Measurements from ENCODE around the gene WNT9A. TPM values are rescaled to one million over a fixed set of nuclear protein-coding genes. Genes with fewer than 3 reads are reported as not detected.
A peak's percentile ranks its signal among the peaks of the same experiment; 100 is the strongest.

The WNT9A gene
- total and polyA plus RNA-seq, 4 donors, result 0.03 to 0.08 TPM; not detected in 2

- WGBS, result 78% methylated on average over 8 of the region's 8 CpGs
- H3K4me1 ChIP-seq (ENCODE audit: control insufficient read depth in 4 of 4, insufficient read depth in 4 of 4, low read length in 3 of 4), result peaks cover 0 to 20% (median 9%) of the 10 kb centered on the region in 4 donors
- H3K27me3 ChIP-seq (ENCODE audit: control insufficient read depth in 4 of 4, insufficient read depth in 4 of 4, low read length in 3 of 4), result peaks cover 0 to 9% (median 2%) of the 10 kb centered on the region in 4 donors
- H3K36me3 ChIP-seq (ENCODE audit: control insufficient read depth in 4 of 4, insufficient read depth in 3 of 4, low read depth in 1 of 4, low read length in 3 of 4), result no peaks in the 10 kb centered on the region
- no peak overlapping the region for H3K4me3 ChIP-seq (ENCODE audit: low read depth in 1 of 3, low read length in 3 of 3)
- peaks cover 0 to 3% (median 3%) of the 10 kb centered on the region in 4 donors for H3K9me3 ChIP-seq (ENCODE audit: control insufficient read depth in 4 of 4, low read length in 3 of 4)
- TF ChIP-seq YY1 (IDR thresholded peaks at IDR 0.05) (no peak), GABPA (IDR thresholded peaks at IDR 0.05 in 1 of 2, conservative IDR thresholded peaks at IDR 0.05 in 1 of 2) (no peak), FOXA2 (IDR thresholded peaks at IDR 0.05) (no peak), SP1 (IDR thresholded peaks at IDR 0.05) (no peak), MAX (IDR thresholded peaks at IDR 0.05) (no peak), RAD21 (IDR thresholded peaks at IDR 0.05) (no peak), ATF3 (IDR thresholded peaks at IDR 0.05) (no peak), FOXA1 (IDR thresholded peaks at IDR 0.05) (no peak), RXRA (IDR thresholded peaks at IDR 0.05) (no peak), HNF4A (conservative IDR thresholded peaks at IDR 0.05) (no peak)
- no peak overlapping the region for H3K9ac ChIP-seq (ENCODE audit: low read depth in 1 of 2, low read length in 2 of 2)
- no peak overlapping the region for H3K27ac ChIP-seq (ENCODE audit: low read depth in 1 of 2, low read length in 2 of 2)
- DNase-seq (ENCODE audit: low spot score), result peak; percentile 14
Observed at GRCh38 chr1:227950735-227951346, 3.1 kb upstream of the WNT9A start.

- Histone ChIP-seq H3K9me3 (ENCODE audit: control insufficient read depth in 4 of 4, low read length in 3 of 4) (peaks cover 0 to 3% (median 3%) of the 10 kb centered on the region in 4 donors), H3K4me3 (ENCODE audit: low read depth in 1 of 3, low read length in 3 of 3) (no peak overlapping the region), H3K27ac (ENCODE audit: low read depth in 1 of 2, low read length in 2 of 2) (no peak overlapping the region), H3K4me1 (ENCODE audit: control insufficient read depth in 4 of 4, insufficient read depth in 4 of 4, low read length in 3 of 4) (peaks cover 0 to 20% (median 9%) of the 10 kb centered on the region in 4 donors), H3K27me3 (ENCODE audit: control insufficient read depth in 4 of 4, insufficient read depth in 4 of 4, low read length in 3 of 4) (peaks cover 0 to 9% (median 1%) of the 10 kb centered on the region in 4 donors), H3K36me3 (ENCODE audit: control insufficient read depth in 4 of 4, insufficient read depth in 3 of 4, low read depth in 1 of 4, low read length in 3 of 4) (no peaks in the 10 kb centered on the region), H3K9ac (ENCODE audit: low read depth in 1 of 2, low read length in 2 of 2) (no peak overlapping the region)
- DNase-seq (ENCODE audit: low spot score), result peak; percentile 14
- TF ChIP-seq RXRA (IDR thresholded peaks at IDR 0.05) (no peak), HNF4A (conservative IDR thresholded peaks at IDR 0.05) (no peak), FOXA2 (IDR thresholded peaks at IDR 0.05) (no peak), FOXA1 (IDR thresholded peaks at IDR 0.05) (no peak), HNF4G (IDR thresholded peaks at IDR 0.05) (no peak), SP1 (IDR thresholded peaks at IDR 0.05) (no peak), REST (IDR thresholded peaks at IDR 0.05) (no peak), EGR1 (IDR thresholded peaks at IDR 0.05; ENCODE audit: low read depth in 2 of 2) (no peak)
- whole genome bisulfite sequencing, result 81% methylated on average over 13 of the region's 13 CpGs
Observed at GRCh38 chr1:227949954-227950734, 2.4 kb upstream of the WNT9A start.
